Keratinocyte (primary cell): ENCODE results near the gene PPARA. TPM values are rescaled to one million over a fixed set of nuclear protein-coding genes. Genes with fewer than 3 reads are reported as not detected.
"Not testable (repeated sequence)": the region's sequence is repeated elsewhere in the genome, so short reads cannot be mapped to it uniquely, and the experiment has no call there.

ENCODE experiments used
- DNase-seq: peaks from one replicate; pipeline ENCODE4 v3.0.0-alpha.2; 2011; ENCODE audit warnings: low read depth, missing footprints, low spot score
- FAIRE-seq: peaks from 2 replicates; lab custom pipeline; 2011; peaks lifted over from hg19 to GRCh38; lab: Jason Lieb, UNC
- H2AFZ ChIP-seq: 2 replicates; pipeline ENCODE4 v1.6.0; 2012; ENCODE audit warnings: low read length, control low read depth, inconsistent platforms; ENCODE audit not compliant: control insufficient read depth
- H3K27ac ChIP-seq: 2 replicates; pipeline ENCODE4 v1.5.1; 2011; ENCODE audit warnings: low read length; ENCODE audit not compliant: control insufficient read depth, insufficient read depth
- H3K27me3 ChIP-seq: 3 replicates; pipeline ENCODE4 v1.6.0; 2011; ENCODE audit warnings: low read length; ENCODE audit not compliant: control insufficient read depth, insufficient read depth; ENCODE audit errors: extremely low read depth
- H3K36me3 ChIP-seq, 2 experiments: 2 replicates in 1 of 2; 3 replicates in 1 of 2; pipeline ENCODE4 v1.5.1; 2011; ENCODE audit warnings: low read length in 2 of 2, mild to moderate bottlenecking in 1 of 2; ENCODE audit not compliant: control insufficient read depth in 2 of 2, insufficient read depth in 2 of 2; ENCODE audit errors: extremely low read depth in 1 of 2
- H3K4me1 ChIP-seq: 3 replicates; pipeline ENCODE4 v1.5.1; 2011; ENCODE audit warnings: low read length; ENCODE audit not compliant: control insufficient read depth, insufficient read depth; ENCODE audit errors: extremely low read depth
- H3K4me2 ChIP-seq: 3 replicates; pipeline ENCODE4 v1.6.0; 2011; ENCODE audit warnings: low read depth, low read length; ENCODE audit not compliant: control insufficient read depth, insufficient read depth; ENCODE audit errors: extremely low read depth
- H3K4me3 ChIP-seq, 3 experiments: fragments of 200-600 bp in 1 of 3; sonication (generic) in 1 of 3; 2 replicates in 2 of 3; 3 replicates in 1 of 3; pipeline ENCODE4 v1.5.1; 2011 to 2016; ENCODE audit warnings: low read length in 3 of 3, mild to moderate bottlenecking in 3 of 3, control low read depth in 2 of 3, inconsistent platforms in 1 of 3, low read depth in 1 of 3, mixed read lengths in 1 of 3, mixed run types in 1 of 3, moderate library complexity in 1 of 3; ENCODE audit not compliant: control insufficient read depth in 2 of 3, insufficient read depth in 2 of 3; ENCODE audit errors: extremely low read depth in 1 of 3
- H3K79me2 ChIP-seq: 2 replicates; pipeline ENCODE4 v1.6.0; 2012; ENCODE audit warnings: low read length; ENCODE audit not compliant: control insufficient read depth, insufficient read depth
- H3K9ac ChIP-seq: 3 replicates; pipeline ENCODE4 v1.6.0; 2011; ENCODE audit warnings: low read length; ENCODE audit not compliant: control insufficient read depth, insufficient read depth; ENCODE audit errors: extremely low read depth
- H3K9me1 ChIP-seq: 3 replicates; pipeline ENCODE4 v1.6.0; 2011; ENCODE audit warnings: low read length; ENCODE audit not compliant: control insufficient read depth, insufficient read depth; ENCODE audit errors: extremely low read depth
- H3K9me3 ChIP-seq: 2 replicates; pipeline ENCODE4 v1.5.1; 2012; ENCODE audit warnings: low read depth, low read length; ENCODE audit not compliant: control insufficient read depth
- H4K20me1 ChIP-seq: 3 replicates; pipeline ENCODE4 v1.6.0; 2011; ENCODE audit warnings: low read length; ENCODE audit not compliant: control insufficient read depth, insufficient read depth; ENCODE audit errors: extremely low read depth
- CTCF ChIP-seq, 3 experiments: IDR thresholded peaks in 1 of 3; conservative IDR thresholded peaks in 1 of 3; optimal IDR thresholded peaks in 1 of 3; 2 replicates in 2 of 3; 3 replicates in 1 of 3; pipeline versions ENCODE3 to v1.5.1; 2011; ENCODE audit warnings: low read length in 3 of 3, mild to moderate bottlenecking in 3 of 3, moderate library complexity in 2 of 3, control low read depth in 1 of 3, inconsistent platforms in 1 of 3; ENCODE audit not compliant: insufficient read depth in 2 of 3; ENCODE audit errors: extremely low read depth in 1 of 3
- EZH2 ChIP-seq: IDR thresholded peaks from one replicate; pipeline ENCODE4 v1.6.1; 2012; ENCODE audit warnings: inconsistent platforms, mild to moderate bottlenecking, low read length, moderate library complexity
- dilution Hi-C: fragments of 300-500 bp; cut with MboI; formaldehyde crosslinking; loops from one replicate; pipeline ENCODE4 v1.7.0; 2020; ENCODE audit warnings: low sequenced_read_pairs; ENCODE audit not compliant: extremely low pct_ligation_motif_present
- polyA plus RNA-seq, 5 experiments: library from polyadenylated mRNA; depleted of rRNA in 3 of 5; stranded (reverse) in 3 of 5; stranded (forward) in 1 of 5; unstranded in 1 of 5; fragments of >200 nt; gene quantifications; 1 replicate in 1 of 5; 2 replicates in 3 of 5; 3 replicates in 1 of 5; pipeline versions ENCODE4 v1.2.1 to v1.2.3, GENCODE V29; 2011 to 2012; ENCODE audit warnings: missing spikeins in 2 of 5, low read depth in 1 of 5, low replicate concordance in 1 of 5

PPARA gene
- polyA plus RNA-seq, 1 donor (not counting 4 experiments of a cell fraction or from before 2014, with no cell fraction given), result 4.9 TPM

- TF ChIP-seq EZH2 (no peak), CTCF (optimal IDR thresholded peaks at IDR 0.05 in 1 of 3, IDR thresholded peaks at IDR 0.05 in 1 of 3, conservative IDR thresholded peaks at IDR 0.05 in 1 of 3; ENCODE audit: extremely low read depth in 1 of 3, insufficient read depth in 2 of 3, low read length in 3 of 3) (peak in 2 of 3 experiments; percentile 18 to 45)
- no peak overlapping the region for H2AFZ ChIP-seq
- H3K79me2 ChIP-seq, result no peaks in the 10 kb centered on the region
- no peaks in the 10 kb centered on the region for H3K9me1 ChIP-seq
- dilution Hi-C loops, result no loop called here
- DNase-seq, result no peak
- FAIRE-seq, result no peak
- no peaks in the 10 kb centered on the region for H4K20me1 ChIP-seq
- no peak overlapping the region for H3K4me2 ChIP-seq
- no peaks in the 10 kb centered on the region for H3K4me1 ChIP-seq
- no peak overlapping the region for H3K27ac ChIP-seq
- H3K27me3 ChIP-seq, result no peaks in the 10 kb centered on the region
- H3K9ac ChIP-seq, result no peak overlapping the region
- H3K36me3 ChIP-seq, result no peaks in the 10 kb centered on the region
- H3K4me3 ChIP-seq, result no peak overlapping the region
- H3K9me3 ChIP-seq, result no peaks in the 10 kb centered on the region
Observed at GRCh38 chr22:46131151-46131587, 19.2 kb upstream of the PPARA start.

GRCh38 chr22:46132193-46132829, 18.0 kb upstream of the PPARA start:
- H3K79me2 ChIP-seq, H4K20me1 ChIP-seq, DNase-seq, H3K27ac ChIP-seq, FAIRE-seq, H3K9me3 ChIP-seq, H3K27me3 ChIP-seq, H3K4me3 ChIP-seq, H3K4me1 ChIP-seq, dilution Hi-C loops, H2AFZ ChIP-seq, H3K4me2 ChIP-seq, H3K36me3 ChIP-seq, H3K9me1 ChIP-seq, H3K9ac ChIP-seq: not testable (repeated sequence)
